Stimulated activated CD8-positive, alpha-beta memory T cell treated with anti-CD3 and anti-CD28 coated beads, Interleukin-12 subunit alpha, Interleukin-12 subunit beta, amount 100 ng/mL, for 24 hours (primary cell): Measurements from ENCODE around the gene SNW1.
"Not testable (repeated sequence)": the region's sequence is repeated elsewhere in the genome, so short reads cannot be mapped to it uniquely, and the experiment has no call there.

ENCODE experiments used
- DNase-seq: peaks from one replicate; pipeline ENCODE4 v3.0.0-alpha.2; 2020; ENCODE audit errors: extremely low read depth

The SNW1 gene

DNA sequence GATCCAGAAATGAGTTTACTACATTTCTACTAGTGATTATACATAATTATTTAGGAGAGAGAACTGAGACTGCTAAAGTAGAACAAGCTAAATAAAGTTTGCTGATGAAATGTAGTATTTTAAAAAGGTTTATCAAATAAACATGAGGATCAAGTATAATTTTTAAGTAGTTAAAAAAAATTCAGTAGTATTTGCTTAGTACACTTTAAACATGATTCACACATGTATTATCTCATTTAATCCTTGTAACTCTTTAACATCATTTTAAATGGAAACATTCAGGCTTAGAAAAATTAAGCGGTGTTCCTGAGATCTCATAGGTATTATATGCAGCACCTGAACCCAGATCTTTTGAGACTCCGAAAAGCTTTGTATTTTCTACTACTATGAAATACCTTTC, 8.7 kb downstream of the SNW1 start:
- no peak for DNase-seq

GRCh38 chr14:77747425-77747824, 13.5 kb downstream of the SNW1 start:
- DNase-seq, result not testable (repeated sequence)

DNA sequence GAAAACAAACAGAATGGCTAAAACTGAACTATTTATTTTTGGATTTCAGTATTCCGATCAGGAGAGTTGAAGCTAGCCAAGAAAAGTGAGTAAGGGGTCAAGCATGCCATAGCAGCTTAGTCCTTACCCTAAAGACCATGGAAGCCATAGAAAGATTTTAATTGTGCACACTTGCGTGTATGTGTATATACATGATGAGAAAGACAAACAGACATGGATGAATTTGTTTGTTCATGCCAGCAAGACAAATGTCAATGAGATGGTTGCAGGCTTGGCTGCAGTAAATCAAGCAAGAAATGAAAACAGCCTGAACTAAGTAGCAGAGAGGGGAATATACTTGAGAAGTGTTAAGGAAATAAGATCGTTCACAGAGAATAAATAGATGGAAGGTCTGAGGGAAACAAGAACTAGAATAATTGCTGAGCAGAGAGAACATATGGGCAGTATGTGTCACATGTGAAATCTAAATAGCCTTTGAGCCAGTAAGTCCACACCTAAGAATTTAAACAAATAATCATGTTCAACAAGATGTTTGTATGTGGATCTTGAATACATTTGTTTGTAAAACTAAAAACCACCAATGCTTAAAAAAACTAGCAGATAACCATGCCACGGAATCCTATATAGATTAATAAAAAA, 14.8 kb downstream of the SNW1 start:
- DNase-seq, result no peak

- no peak for DNase-seq
Measured at GRCh38 chr14:77741438-77741837, 19.5 kb downstream of the SNW1 start.

GRCh38 chr14:77738559-77739250, 22.3 kb downstream of the SNW1 start:
- no peak for DNase-seq

- no peak for DNase-seq
Measured at GRCh38 chr14:77730976-77731497, 29.9 kb downstream of the SNW1 start.

DNA sequence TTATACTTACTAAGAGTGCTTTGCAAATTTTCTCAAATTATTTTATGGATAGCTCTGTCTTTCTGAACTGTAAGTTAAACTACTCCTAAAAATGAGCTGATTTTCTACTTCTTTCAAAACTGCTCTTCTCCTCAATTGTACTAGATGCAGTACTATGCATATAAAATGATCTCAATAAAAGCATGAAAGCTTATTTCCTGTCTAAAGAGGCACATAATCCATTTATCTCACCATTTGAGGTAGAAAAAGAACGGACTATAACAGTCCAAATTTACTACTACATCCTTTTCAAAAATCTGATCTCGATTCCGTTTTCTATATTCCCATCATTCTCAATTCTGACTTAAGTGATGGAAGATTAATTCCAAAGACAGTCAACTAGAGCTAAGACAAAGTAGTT, 38.7 kb downstream of the SNW1 start:
- DNase-seq, result no peak

GRCh38 chr14:77721437-77721836, 39.5 kb downstream of the SNW1 start:
- DNase-seq, result no peak

DNA sequence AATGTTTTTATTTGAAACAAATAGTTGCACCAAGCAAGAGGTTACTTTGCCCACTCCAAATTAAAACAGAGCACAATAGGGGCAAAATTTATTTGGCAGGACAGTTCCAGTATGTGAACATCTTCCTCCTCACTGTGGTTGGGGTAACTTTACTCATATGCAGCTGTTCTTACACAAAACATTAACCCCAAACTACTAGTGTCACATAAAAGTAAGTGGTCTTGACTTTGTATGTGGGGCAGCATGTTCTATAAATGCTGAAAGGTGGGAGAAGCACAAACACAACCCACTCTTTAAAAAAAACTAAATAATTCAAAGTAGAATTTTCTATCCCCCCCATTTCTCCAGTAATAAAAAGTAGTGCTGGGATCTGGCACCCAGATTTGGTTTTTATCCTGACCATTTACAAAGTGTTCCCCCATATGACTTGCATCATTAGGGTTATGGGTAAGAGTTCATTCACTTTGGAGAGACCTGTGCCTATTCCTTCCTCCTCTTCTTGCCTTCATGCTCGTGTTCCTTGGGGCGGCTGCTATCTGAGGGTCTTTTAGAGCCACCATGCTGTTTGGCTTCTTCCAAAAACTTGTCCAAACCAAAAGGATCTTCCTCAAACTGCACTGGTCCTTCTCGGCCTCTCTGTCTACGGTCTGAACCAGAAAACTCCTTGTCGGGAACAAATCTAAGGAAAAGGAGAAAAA, 43.2 kb downstream of the SNW1 start:
- no peak for DNase-seq

- DNase-seq, result no peak
Measured at GRCh38 chr14:77714926-77715325, 46.0 kb downstream of the SNW1 start.

GRCh38 chr14:77710364-77710763, 50.6 kb downstream of the SNW1 start:
- DNase-seq, result no peak

DNA sequence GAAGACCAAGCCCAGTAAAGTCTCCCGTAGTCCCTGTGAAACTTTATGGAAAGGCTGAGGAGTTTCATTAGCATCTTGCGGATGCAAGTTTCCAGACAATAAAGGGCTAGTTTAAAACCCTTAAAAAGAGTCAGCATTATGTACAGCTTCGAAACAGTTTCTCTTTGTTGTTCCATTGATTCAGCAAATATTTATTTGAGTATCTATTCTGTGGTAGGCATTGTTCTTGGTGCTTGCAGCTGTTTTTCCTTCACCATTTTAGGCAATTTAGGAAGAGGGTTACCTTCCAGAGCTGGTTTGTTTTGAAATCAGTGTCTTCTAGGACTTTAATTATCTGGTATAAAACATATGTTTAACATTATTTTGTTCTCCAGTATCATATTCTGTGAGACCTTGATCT, 51.5 kb downstream of the SNW1 start:
- no peak for DNase-seq

GRCh38 chr14:77708749-77709148, 52.2 kb downstream of the SNW1 start:
- no peak for DNase-seq

- DNase-seq, result peak; percentile 58
Measured at GRCh38 chr14:77707724-77708408, 53.1 kb downstream of the SNW1 start, which contains the start of the genes ALKBH1 and SLIRP. Gene ALKBH1 (minus strand): TSS chr14:77708023. CDS start chr14:77708004, 19 bp downstream. Gene SLIRP (plus strand): TSS chr14:77708103. CDS start chr14:77708112, 9 bp downstream.

DNA sequence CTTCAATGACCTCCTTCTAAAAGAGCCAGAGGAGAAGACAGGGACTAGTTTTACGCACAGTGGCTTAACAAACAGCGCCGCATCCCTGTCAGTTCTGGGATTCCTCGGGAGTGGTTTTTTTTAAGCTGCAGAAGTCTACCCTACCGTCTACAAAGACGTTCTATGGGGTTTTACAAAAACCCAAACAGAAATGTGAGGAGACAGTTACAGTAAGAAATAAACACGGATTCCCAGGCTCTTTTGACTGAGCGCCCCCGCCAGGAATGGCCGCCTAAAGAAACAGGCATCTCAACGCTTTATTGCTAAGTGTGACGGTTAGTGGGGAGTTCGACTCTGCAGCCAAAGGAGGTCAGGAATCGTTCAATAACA, 53.6 kb downstream of the SNW1 start:
- no peak for DNase-seq

- DNase-seq, result no peak
Measured at GRCh38 chr14:77691259-77691658, 69.7 kb downstream of the SNW1 start.

DNA sequence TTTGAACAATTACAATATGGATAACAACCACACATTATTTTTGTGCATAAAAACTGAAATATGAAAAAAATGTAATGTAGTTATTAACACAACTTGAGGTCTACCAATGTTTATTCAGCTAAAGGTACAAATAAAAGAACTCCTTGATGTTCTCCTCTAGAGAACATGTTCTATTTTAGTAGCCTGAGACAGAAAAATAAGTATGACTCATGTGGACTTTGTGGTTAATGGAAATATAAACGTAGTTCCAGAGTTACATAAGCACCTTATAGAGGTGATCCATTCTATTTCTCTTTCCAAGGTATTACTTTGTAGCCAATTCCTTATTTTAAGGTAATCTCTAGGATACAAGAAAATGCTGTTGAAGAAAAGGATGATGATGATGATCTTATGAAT, 78.8 kb downstream of the SNW1 start:
- DNase-seq, result no peak

DNA sequence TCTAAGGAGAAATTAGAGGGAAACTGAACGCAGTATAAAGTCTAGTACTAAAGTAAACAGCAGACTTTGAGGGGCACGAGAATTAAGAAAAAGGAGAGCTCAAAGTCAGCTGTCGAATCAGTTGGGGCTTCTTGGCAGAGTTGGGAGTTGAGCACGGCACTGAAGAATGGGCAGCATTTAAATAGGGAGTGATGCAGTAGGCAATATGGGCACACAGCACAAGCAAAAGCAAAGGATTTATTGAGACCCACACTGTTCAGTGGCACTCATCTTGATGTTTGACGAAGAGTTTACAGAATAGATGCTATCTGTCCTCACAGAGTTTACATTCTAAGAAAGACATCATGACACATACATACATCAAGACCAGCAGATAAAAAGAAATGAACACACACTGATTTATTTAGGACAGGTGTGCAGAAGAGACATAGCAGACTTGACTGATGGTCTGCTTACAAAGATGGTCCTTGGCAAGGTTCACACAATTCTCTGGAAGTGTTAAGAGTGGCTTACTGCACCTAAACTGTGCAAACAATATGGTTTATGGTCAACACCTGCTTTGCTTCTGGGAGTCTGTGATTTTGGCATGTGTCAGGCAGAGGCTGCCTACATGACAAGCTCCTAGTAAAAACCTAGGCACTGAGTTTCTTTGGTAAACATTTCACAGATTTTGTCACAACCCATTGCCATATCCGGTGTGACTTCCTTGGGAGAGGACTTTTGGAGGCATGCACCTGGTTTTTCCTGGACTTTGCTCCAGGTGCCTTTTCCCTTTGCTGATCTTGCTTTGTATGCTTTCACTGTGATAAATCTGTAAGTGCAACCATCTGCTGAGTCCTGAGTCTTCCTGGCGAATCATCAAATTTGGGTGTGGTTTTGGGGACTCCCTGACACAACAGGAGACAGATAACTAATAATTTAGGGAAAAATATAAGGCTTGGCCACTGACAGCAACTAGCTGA, 79.5 kb downstream of the SNW1 start:
- DNase-seq, result no peak

GRCh38 chr14:77674931-77675330, 86.0 kb downstream of the SNW1 start:
- DNase-seq, result no peak

DNA sequence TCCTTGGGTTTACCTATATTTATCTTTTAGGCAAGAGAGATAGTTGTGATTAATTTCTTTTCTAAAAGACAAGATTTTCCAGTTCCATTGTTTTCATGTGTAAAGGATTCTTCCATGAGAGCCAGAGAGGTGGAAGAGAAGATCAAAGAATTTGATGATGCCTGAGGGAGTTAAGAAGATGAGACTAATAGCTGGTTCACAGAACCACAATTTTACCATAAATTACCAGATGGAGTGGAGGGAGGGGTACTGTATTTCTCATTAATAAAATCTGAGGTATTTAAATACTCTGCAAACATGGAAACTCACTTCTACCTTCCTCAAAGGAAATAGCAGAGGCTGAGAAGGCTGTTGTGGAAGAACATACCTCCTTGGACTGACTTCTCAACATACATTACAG, 87.8 kb downstream of the SNW1 start:
- no peak for DNase-seq
